Measurements from ENCODE around the gene NSD1. TPM values are rescaled to one million over a fixed set of nuclear protein-coding genes. Genes with fewer than 3 reads are reported as not detected.

The NSD1 gene
- total and polyA plus RNA-seq, 2 of the 4 experiments (the other 2 are of a cell fraction): 7.7 to 31.0 TPM

DNA sequence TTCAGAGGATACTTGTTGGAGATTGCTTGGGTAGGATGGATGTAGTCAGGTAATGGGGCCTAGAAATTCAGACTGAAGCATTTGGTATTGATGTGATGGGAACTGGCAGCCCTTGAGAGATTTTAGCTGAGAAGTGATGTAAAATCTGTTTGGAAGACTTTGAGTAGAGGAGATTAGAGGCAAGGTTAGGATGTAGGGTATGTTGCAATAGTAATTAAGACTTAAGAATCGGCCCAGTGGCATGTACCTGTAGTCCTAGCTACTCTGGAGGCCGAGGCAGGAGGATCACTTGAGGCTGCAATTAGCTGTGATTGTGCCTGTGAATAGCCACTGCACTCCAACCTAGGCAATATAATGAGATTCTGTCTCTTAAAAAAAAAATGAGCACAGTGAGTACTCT, 6.7 kb downstream of the NSD1 start:
- H3K9me3 ChIP-seq (ENCODE audit: control insufficient read depth, insufficient read depth, low read length): no peaks in the 10 kb centered on the region

More for the DNA sequence above, 6.7 kb downstream of the NSD1 start:
- no peak overlapping the region for H2BK20ac ChIP-seq (ENCODE audit: low read depth, low read length)
- DNase-seq: no peak
- no peak overlapping the region for H2AFZ ChIP-seq (replicated peaks; ENCODE audit: low read length, poor library complexity)
- no peak overlapping the region for H4K5ac ChIP-seq (ENCODE audit: low read depth, low read length)
- no TSS peak for BruUV-seq (replicated peaks)
- intact Hi-C loops (cut with micrococcal nuclease): no loop called here
- H2BK15ac ChIP-seq (ENCODE audit: low read depth, low read length): no peak overlapping the region
- no peak overlapping the region for H3K9ac ChIP-seq (ENCODE audit: low read depth, low read length)
- ChIA-PET CTCF (no interaction called here), POLR2A (ENCODE audit: unreplicated experiment) (interaction anchor here (0.6 kb wide), 1 partner anchor 16 kb away, joined by 3 read pairs; no protein-coding TSS in a partner anchor)
- H3K4ac ChIP-seq (ENCODE audit: low read depth, low read length): no peak overlapping the region
- H3K4me3 ChIP-seq (ENCODE audit: insufficient read depth, low read depth, low read length): no peak overlapping the region
- peaks cover 12% of the 10 kb centered on the region for H3K9me1 ChIP-seq (ENCODE audit: insufficient read depth, low read length)
- no peaks in the 10 kb centered on the region for H3K27me3 ChIP-seq (ENCODE audit: control insufficient read depth, insufficient read depth, low read length)
- no peak for ATAC-seq (ENCODE audit: low read depth)
- H3K14ac ChIP-seq (replicated peaks; ENCODE audit: low read depth, low read length): no peak overlapping the region
- dilution Hi-C loops (cut with HindIII; ENCODE audit: low sequenced_read_pairs, unreplicated experiment): no loop called here
- H3K18ac ChIP-seq (ENCODE audit: low read depth, low read length): no peak overlapping the region
- H3K23ac ChIP-seq (ENCODE audit: low read depth, low read length): no peak overlapping the region
- H3K56ac ChIP-seq (ENCODE audit: extremely low read depth, insufficient read depth, low read length): no peak overlapping the region
- H4K20me1 ChIP-seq (ENCODE audit: insufficient read depth, low read length): peaks cover 21% of the 10 kb centered on the region; the same call in 1 of the 2 replicates
- in situ Hi-C loops (cut with MboI; ENCODE audit: low sequenced_read_pairs): no loop called here
- H3K36me3 ChIP-seq (ENCODE audit: control insufficient read depth, insufficient read depth, low read length): peaks cover 27% of the 10 kb centered on the region
- H3K4me2 ChIP-seq (ENCODE audit: low read depth, low read length): no peak overlapping the region
- no peak overlapping the region for H4K8ac ChIP-seq (ENCODE audit: low read depth in 2 of 2, low read length in 2 of 2)
- no peak overlapping the region for H2BK5ac ChIP-seq (ENCODE audit: low read depth, low read length, poor library complexity, severe bottlenecking)
- no peak overlapping the region for H2AK9ac ChIP-seq (replicated peaks; ENCODE audit: low read depth, low read length, poor library complexity)
- peaks cover 8% of the 10 kb centered on the region for H3K4me1 ChIP-seq (ENCODE audit: control insufficient read depth, insufficient read depth, low read length)
- TF ChIP-seq CEBPB (IDR thresholded peaks at IDR 0.05; ENCODE audit: low read depth, low read length) (peak; percentile 64), CTCF (conservative IDR thresholded peaks at IDR 0.05; ENCODE audit: low read depth, low read length) (no peak)
- no peak overlapping the region for H2AK5ac ChIP-seq (ENCODE audit: low read depth, low read length)
- WGBS, 2 experiments (ENCODE audit: extremely low coverage in 2 of 2, insufficient read length in 1 of 2): no CpG with 5 or more reads among the region's 2 CpGs
- H3K79me1 ChIP-seq (ENCODE audit: low read depth in 1 of 2, low read length in 2 of 2): peaks cover 32 to 62% of the 10 kb centered on the region in 2 experiments
- no peak overlapping the region for H4K91ac ChIP-seq (ENCODE audit: insufficient read depth, low read depth, low read length)
- no peak overlapping the region for H3K27ac ChIP-seq (ENCODE audit: insufficient read depth, low read length)
- H2BK120ac ChIP-seq (ENCODE audit: low read depth, low read length): no peak overlapping the region

Measured in IMR-90 (cell line).